HCT116 (cell line): Measurements from ENCODE around the gene DLX2. TPM values are rescaled to one million over a fixed set of nuclear protein-coding genes. Genes with fewer than 3 reads are reported as not detected.
"Not testable (repeated sequence)": the region's sequence is repeated elsewhere in the genome, so short reads cannot be mapped to it uniquely, and the experiment has no call there.

ENCODE experiments used
- ATAC-seq: fragments of 200-7000 bp; cut with Tn5 transposase; 2 replicates; pipeline ENCODE4 v1.9.1; 2020; ENCODE audit warnings: mild to moderate bottlenecking, moderate library complexity
- BruUV-seq: library from RNA; stranded (reverse); fragments of 400-500 nt; replicated peaks from 2 replicates; lab custom pipeline; 2021; lab: Mats Ljungman, UMichigan
- CTCF ChIA-PET: fragments of 300-600 bp; sonication (Branson Sonifier 250); formaldehyde crosslinking; loops from one replicate; lab custom pipeline; 2021; ENCODE audit warnings: antibody characterized with exemption; lab: Charles Lee
- POLR2A ChIA-PET: fragments of 300-600, 350-600 bp; sonication (Branson Sonifier 250); formaldehyde crosslinking; loops from one replicate; lab custom pipeline; 2021; ENCODE audit warnings: antibody characterized with exemption; lab: Charles Lee
- RAD21 ChIA-PET, 2 experiments: fragments of 300-600 bp; sonication (Branson Sonifier 250); formaldehyde crosslinking; loops; one replicate each; lab custom pipeline; 2023; ENCODE audit warnings: low total read pairs in 2 of 2; ENCODE audit not compliant: uncharacterized antibody in 2 of 2, unreplicated experiment in 2 of 2, low non-redundant PET in 1 of 2; lab: Charles Lee
- DNase-seq: peaks from one replicate; pipeline ENCODE4 v3.0.0-alpha.2; 2010; ENCODE audit warnings: low read depth, low spot score
- H2AFZ ChIP-seq: fragments of 200-600 bp; shearing (Covaris generic), sonication (generic); 2 replicates; pipeline ENCODE4 v1.6.1; 2017; ENCODE audit warnings: low read depth, mixed run types, mixed read lengths, antibody characterized with exemption, low read length; ENCODE audit not compliant: poor library complexity, severe bottlenecking
- H3K27ac ChIP-seq: 2 replicates; pipeline ENCODE4 v1.5.1; 2012; ENCODE audit warnings: low read depth, low read length
- H3K27me3 ChIP-seq: fragments of 200-600 bp; sonication (generic); 2 replicates; pipeline ENCODE4 v1.6.1; 2016; ENCODE audit warnings: mixed run types, low read length, mixed read lengths; ENCODE audit not compliant: insufficient read depth
- H3K36me3 ChIP-seq, 2 experiments: fragments of 200-500 bp in 1 of 2; fragments of 200-600 bp in 1 of 2; sonication (Bioruptor generic) in 1 of 2; sonication (generic) in 1 of 2; 2 replicates each; pipeline versions ENCODE4 v1.5.1 to v1.6.1; 2014 to 2016; ENCODE audit warnings: low read length in 2 of 2, inconsistent platforms in 1 of 2, mixed read lengths in 1 of 2, mixed run types in 1 of 2; ENCODE audit not compliant: insufficient read depth in 2 of 2, control insufficient read depth in 1 of 2
- H3K4me1 ChIP-seq, 2 experiments: fragments of 200-600 bp in 1 of 2; sonication (generic) in 1 of 2; 2 replicates each; pipeline versions ENCODE4 v1.5.1 to v1.6.1; 2012 to 2017; ENCODE audit warnings: low read length in 2 of 2, inconsistent platforms in 1 of 2, mild to moderate bottlenecking in 1 of 2, mixed read lengths in 1 of 2, mixed run types in 1 of 2, moderate library complexity in 1 of 2; ENCODE audit not compliant: insufficient read depth in 2 of 2, control insufficient read depth in 1 of 2
- H3K4me2 ChIP-seq: fragments of 200-600 bp; sonication (generic); 2 replicates; pipeline ENCODE4 v1.6.1; 2017; ENCODE audit warnings: mixed run types, low read length, mixed read lengths
- H3K4me3 ChIP-seq, 2 experiments: fragments of 200-600 bp in 1 of 2; sonication (generic) in 1 of 2; replicated peaks in 1 of 2; 2 replicates each; pipeline ENCODE4 v1.5.1; 2011 to 2016; ENCODE audit warnings: low read length in 2 of 2, control low read depth in 1 of 2, low read depth in 1 of 2, mild to moderate bottlenecking in 1 of 2, mixed read lengths in 1 of 2, mixed run types in 1 of 2
- H3K79me2 ChIP-seq: fragments of 200-600 bp; sonication (generic); 2 replicates; pipeline ENCODE4 v1.6.1; 2017; ENCODE audit warnings: mild to moderate bottlenecking, mixed run types, low read length, moderate library complexity, mixed read lengths; ENCODE audit not compliant: insufficient read depth
- H3K9ac ChIP-seq: fragments of 200-600 bp; sonication (generic); 2 replicates; pipeline ENCODE4 v1.6.1; 2016; ENCODE audit warnings: low read length, mixed read lengths
- H3K9me2 ChIP-seq: fragments of 200-600 bp; sonication (generic), shearing (Covaris generic); 2 replicates; pipeline ENCODE4 v1.6.1; 2017; ENCODE audit warnings: mixed run types, mild to moderate bottlenecking, moderate library complexity; ENCODE audit not compliant: insufficient read depth
- H3K9me3 ChIP-seq, 2 experiments: fragments of 200-500 bp in 1 of 2; fragments of 200-600 bp in 1 of 2; sonication (Bioruptor generic) in 1 of 2; sonication (generic) in 1 of 2; 2 replicates each; pipeline ENCODE4 v1.6.1; 2014 to 2017; ENCODE audit warnings: low read length in 2 of 2, mixed read lengths in 2 of 2, inconsistent platforms in 1 of 2, low read depth in 1 of 2, mild to moderate bottlenecking in 1 of 2, mixed run types in 1 of 2, moderate library complexity in 1 of 2; ENCODE audit not compliant: control insufficient read depth in 1 of 2, insufficient read depth in 1 of 2
- H4K20me1 ChIP-seq: fragments of 200-600 bp; sonication (generic), shearing (Covaris generic); 2 replicates; pipeline ENCODE4 v1.6.1; 2017; ENCODE audit warnings: mixed run types, mild to moderate bottlenecking, moderate library complexity; ENCODE audit not compliant: insufficient read depth
- SRF ChIP-seq: IDR thresholded peaks from 2 replicates; pipeline ENCODE4 v1.6.1; 2012; ENCODE audit warnings: low read depth
- TCF7L2 ChIP-seq: IDR thresholded peaks from 2 replicates; pipeline ENCODE4 v1.7.0; 2011; ENCODE audit warnings: borderline replicate concordance, inconsistent platforms; ENCODE audit not compliant: insufficient read depth, insufficient read length; ENCODE audit errors: extremely low read depth
- ZBTB33 ChIP-seq: IDR thresholded peaks from 2 replicates; pipeline ENCODE4 v1.6.1; 2011; ENCODE audit warnings: mild to moderate bottlenecking, low read length, moderate library complexity; ENCODE audit not compliant: insufficient replicate concordance; ENCODE audit errors: extremely low read depth
- intact Hi-C: fragments of 100-400 bp; cut with micrococcal nuclease; formaldehyde crosslinking; loops from 2 replicates; pipeline ENCODE4 v1.10.0; 2022
- total RNA-seq: library from RNA; stranded (reverse); gene quantifications from one replicate; pipeline ENCODE4 v1.2.1, GENCODE V29; 2021; ENCODE audit not compliant: unreplicated experiment

DLX2 gene
- total RNA-seq, 1 experiment from 2014 or later: 3.7 TPM

- ChIA-PET POLR2A (no interaction called here), RAD21 (no interaction called here), CTCF (no interaction called here)
- no peaks in the 10 kb centered on the region for H3K9me2 ChIP-seq
- H3K4me3 ChIP-seq: no peak overlapping the region
- no peak overlapping the region for H3K4me2 ChIP-seq
- H3K36me3 ChIP-seq: no peaks in the 10 kb centered on the region
- DNase-seq: no peak
- no peaks in the 10 kb centered on the region for H3K9me3 ChIP-seq
- H3K27ac ChIP-seq: no peak overlapping the region
- no peaks in the 10 kb centered on the region for H3K4me1 ChIP-seq
- H3K79me2 ChIP-seq: no peaks in the 10 kb centered on the region
- TF ChIP-seq SRF: no peak
- no peak for TF ChIP-seq TCF7L2
- no peak for TF ChIP-seq ZBTB33
- intact Hi-C loops: no loop called here
- no peak overlapping the region for H3K9ac ChIP-seq
- no peaks in the 10 kb centered on the region for H3K27me3 ChIP-seq
- H4K20me1 ChIP-seq: no peaks in the 10 kb centered on the region
- BruUV-seq: no TSS peak
- no peak for ATAC-seq
- no peak overlapping the region for H2AFZ ChIP-seq
These were observed 41.1 kb upstream of the DLX2 start for GRCh38 chr2:172143817-172144216.

GRCh38 chr2:172138727-172139126 is 36.0 kb upstream of the DLX2 start:
- H3K9me3 ChIP-seq, POLR2A ChIA-PET, RAD21 ChIA-PET, H3K9me2 ChIP-seq, BruUV-seq, H4K20me1 ChIP-seq, H3K36me3 ChIP-seq, H3K4me2 ChIP-seq, H3K79me2 ChIP-seq, H2AFZ ChIP-seq, ATAC-seq, intact Hi-C loops, H3K27ac ChIP-seq, H3K27me3 ChIP-seq, CTCF ChIA-PET, H3K9ac ChIP-seq, DNase-seq, H3K4me3 ChIP-seq, H3K4me1 ChIP-seq: not testable (repeated sequence)
